ENCODE measurements around the gene RMND5B.
"Not testable (repeated sequence)": the region's sequence is repeated elsewhere in the genome, so short reads cannot be mapped to it uniquely, and the experiment has no call there.

Gene RMND5B, protein sequence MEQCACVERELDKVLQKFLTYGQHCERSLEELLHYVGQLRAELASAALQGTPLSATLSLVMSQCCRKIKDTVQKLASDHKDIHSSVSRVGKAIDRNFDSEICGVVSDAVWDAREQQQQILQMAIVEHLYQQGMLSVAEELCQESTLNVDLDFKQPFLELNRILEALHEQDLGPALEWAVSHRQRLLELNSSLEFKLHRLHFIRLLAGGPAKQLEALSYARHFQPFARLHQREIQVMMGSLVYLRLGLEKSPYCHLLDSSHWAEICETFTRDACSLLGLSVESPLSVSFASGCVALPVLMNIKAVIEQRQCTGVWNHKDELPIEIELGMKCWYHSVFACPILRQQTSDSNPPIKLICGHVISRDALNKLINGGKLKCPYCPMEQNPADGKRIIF

GRCh38 chr5:178130576-178131445 lies at the start of gene RMND5B:
TSS of gene RMND5B (plus strand) at chr5:178131014. CDS start at chr5:178138120, 7,106 bp downstream.
- no peak for DNase-seq

- no peak for DNase-seq
These were observed 49.1 kb upstream of the RMND5B start for GRCh38 chr5:178081571-178082243.

DNA sequence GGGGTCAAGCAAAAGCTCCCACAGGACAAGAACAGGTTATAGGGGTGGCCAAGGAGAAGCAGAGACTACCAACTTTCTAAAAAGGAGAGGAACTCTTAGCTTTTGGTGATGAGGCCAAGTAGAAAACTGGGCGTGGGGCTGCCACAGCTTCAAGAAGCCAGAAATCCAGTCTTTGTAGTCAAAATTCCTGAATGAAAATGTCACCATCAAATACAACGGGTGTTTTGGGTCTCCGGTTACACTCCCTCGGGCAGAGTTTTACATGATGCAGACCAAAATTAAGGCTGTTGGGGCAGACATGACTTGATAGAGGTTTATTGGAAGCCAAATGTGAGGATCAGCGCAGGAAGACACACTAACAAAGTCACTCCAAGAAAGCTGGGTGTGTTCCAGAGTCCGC lies 46.9 kb upstream of the RMND5B start:
- DNase-seq = no peak

GRCh38 chr5:178085316-178085715 lies 45.5 kb upstream of the RMND5B start:
- DNase-seq = no peak

DNA sequence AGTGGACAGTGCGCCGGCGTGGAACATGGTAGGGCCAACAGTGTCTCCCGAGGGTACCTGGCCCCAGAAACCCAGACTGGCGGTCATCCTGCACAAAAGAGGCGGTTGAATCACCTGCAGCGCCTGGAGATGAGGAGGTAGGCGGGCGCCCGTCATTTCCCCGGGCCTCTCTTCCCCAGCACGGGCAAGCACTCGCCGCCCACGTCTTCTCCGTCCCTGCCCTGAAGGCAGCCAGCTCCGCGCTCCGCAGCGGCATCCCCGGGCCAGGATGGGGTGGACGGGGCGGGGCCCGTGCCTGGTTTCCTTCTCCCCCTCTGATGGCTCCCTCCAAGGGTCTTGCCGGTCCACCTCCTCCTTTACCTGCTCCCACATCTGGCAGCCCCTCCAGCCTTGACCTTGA lies 44.5 kb upstream of the RMND5B start:
- no peak for DNase-seq

DNA sequence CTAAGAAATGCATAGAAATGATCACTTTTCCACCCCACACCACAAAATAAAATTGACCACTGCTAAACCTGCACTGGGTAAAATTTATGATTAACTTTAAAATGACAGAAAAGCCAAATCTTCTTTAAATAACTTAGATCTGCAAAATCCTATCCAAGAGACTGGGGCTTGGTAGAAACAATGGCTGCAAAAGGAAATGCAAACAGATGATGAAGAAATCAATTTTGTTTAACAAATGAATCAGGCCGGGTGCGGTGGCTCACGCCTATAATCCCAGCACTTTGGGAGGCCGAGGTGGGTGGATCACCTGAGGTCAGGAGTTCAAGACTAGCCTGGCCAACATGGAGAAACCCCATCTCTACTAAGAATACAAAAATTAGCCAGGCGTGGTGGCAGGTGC lies 43.6 kb upstream of the RMND5B start:
- not testable (repeated sequence) for DNase-seq

DNA sequence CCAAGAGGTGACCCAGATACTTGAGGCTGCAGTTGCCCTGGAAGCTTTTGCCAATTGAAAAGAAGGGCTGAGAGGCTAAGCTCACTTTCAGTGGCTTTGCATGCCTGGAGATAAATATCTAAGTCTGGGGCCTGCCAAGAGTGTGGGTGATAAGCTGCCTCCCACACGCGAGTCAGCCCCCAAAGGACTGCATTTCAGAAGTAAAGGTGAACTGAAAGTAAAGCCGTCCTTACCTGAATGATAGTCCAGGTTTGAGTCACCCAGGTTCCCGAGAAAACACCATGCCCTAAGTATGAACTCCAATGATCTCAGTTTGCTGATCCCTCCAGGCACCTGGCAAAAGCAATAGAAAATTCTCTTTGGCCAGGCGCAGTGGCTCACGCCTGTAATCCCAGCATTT lies 40.0 kb upstream of the RMND5B start:
- DNase-seq = no peak

DNA sequence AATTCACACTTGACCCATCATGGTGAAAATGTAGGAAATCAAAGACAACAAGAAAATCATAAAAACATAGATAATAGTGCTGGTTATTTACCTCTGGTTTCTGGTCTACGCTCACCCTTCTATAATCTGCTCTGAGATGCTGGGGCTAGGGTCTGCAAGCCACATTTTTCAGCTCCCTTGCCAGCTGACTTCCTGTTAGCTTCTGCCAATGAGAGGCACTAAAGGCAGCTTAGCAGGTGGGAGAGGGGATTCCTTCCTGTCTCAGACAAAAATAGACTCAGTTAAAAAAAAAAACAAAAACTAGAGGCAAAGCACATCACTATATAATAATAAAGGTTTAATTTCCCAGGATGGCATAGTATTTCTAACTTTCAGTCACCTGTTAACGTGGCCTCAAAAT lies 37.7 kb upstream of the RMND5B start:
- DNase-seq = no peak

DNA sequence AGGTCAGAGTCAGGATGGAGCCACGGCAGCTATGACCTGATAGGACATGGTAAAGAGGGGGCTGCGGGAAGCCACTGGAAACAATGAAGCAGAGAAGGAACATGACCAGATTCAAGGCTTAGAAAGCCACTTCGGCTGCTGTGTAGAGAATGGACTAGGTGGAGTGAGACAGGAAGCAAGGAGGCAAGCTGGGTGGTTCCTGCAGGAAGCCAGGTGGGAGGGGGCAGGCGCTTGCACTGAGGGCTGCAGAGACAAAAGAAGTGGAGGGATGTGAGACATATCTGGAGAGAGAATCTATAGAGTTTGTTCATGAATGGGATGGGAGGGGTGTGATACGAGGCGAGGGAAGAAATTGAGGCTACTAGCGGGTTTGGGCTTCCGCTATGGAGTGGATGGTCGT lies 36.5 kb upstream of the RMND5B start:
- DNase-seq = no peak

- no peak for DNase-seq
These were observed 32.1 kb upstream of the RMND5B start for GRCh38 chr5:178098685-178099084.

GRCh38 chr5:178103612-178104011 lies 27.2 kb upstream of the RMND5B start:
- no peak for DNase-seq

- no peak for DNase-seq
These were observed 26.3 kb upstream of the RMND5B start for GRCh38 chr5:178104492-178104891.

GRCh38 chr5:178106086-178106485 lies 24.7 kb upstream of the RMND5B start:
- DNase-seq = no peak

DNA sequence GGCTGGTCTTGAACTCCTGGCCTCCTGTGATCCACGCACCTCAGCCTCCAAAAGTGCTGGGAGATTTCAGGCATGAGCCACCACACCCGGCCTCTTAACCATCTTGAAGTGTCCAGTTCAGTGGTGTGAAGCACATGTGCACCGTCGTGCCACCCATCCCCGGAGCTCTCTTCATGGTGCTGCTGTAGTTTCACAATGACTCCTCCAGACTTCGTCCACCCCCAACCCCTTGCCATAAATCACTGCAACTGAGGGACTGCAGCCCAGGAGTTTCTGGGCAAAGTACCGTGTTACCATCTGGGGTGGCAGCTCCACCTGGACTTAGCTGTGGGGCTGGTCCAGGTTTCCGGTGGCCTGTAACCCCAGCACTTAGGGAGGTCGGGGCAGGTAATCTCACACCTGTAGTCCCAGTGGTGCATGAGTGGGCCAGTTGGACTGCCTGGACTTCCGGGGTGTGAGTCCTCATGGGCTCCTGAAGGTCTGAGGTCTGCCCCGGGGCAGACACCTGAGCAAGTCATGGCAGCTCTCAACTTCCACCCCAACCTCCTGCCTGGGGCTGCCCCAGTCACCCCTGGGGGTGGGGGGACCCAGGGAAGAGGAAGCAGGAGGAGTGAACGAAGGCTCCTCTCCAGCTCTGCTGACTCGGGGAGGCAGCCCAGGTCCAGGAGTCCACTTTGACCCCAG lies 24.1 kb upstream of the RMND5B start:
- no peak for DNase-seq

GRCh38 chr5:178107756-178108310 lies 23.0 kb upstream of the RMND5B start:
- DNase-seq = no peak

DNA sequence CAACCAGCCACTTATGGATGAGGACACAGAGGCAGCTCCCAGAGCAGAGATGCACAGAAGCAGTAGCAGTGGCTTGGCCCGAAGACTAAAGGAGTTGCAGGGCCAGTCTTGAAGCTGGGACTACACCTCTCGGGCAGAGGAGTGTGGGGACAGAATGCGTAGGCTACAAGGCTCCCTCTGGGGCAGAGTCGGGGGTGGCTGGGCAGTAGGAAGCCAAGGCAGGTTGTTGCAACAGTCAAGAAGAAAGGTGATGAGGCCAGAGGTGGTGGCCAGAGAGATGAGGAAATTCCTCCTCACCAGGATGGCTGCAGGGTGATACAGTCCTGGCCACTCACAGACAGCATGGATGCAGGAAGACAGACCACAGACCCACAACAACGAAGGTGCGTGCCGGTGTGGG lies 22.4 kb upstream of the RMND5B start:
- no peak for DNase-seq

DNA sequence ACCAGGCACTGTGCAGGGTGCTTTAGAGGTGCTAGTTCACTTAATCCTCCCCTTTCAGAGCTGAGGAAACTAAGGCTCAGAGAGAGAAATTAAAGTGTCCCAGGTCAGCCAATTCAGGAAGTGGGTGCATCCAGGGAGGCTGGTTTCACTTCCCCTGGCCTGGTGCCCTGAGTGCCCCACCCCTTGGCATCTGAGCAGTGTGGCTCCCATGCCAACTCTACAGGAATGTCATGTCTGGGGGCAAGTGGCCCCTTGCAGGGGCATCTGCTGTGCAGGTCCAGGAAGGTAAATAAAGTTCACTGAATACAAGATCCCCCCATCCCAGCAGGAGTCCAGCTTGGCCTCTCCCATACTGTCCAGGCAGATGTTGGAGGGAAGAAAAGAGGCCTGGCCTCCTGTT lies 21.8 kb upstream of the RMND5B start:
- DNase-seq = no peak

GRCh38 chr5:178110511-178110910 lies 20.3 kb upstream of the RMND5B start:
- no peak for DNase-seq

- DNase-seq = no peak
These were observed 18.9 kb upstream of the RMND5B start for GRCh38 chr5:178111925-178112324.

DNA sequence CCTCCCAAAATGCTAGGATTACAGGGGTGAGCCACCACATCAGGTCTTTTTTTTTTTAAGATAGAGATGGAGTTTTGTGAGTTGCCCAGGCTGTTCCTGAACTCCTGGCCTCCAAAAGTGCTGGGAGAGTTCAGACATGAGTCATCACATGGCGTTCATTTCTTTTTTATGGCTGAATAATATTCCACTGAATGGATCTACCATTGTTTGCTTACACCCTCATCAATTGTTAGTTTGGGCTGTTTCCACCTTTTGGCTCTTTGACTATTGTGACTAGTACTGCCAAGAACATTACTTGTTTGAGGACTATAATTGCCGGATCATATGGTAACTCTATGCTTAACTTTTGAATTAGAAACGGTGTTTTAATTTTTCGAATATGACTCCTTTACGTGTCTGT lies 18.3 kb upstream of the RMND5B start:
- no peak for DNase-seq

GRCh38 chr5:178113141-178113787 lies 17.6 kb upstream of the RMND5B start, which contains the start of gene N4BP3:
TSS of gene N4BP3 (plus strand) at chr5:178113532. CDS start at chr5:178119584, 6,052 bp downstream.
- no peak for DNase-seq

GRCh38 chr5:178113841-178114324 lies 16.9 kb upstream of the RMND5B start:
- DNase-seq = no peak
